PC-9 (cell line): Measurements from ENCODE around the gene TXNDC5.

Experiments
- CTCF ChIP-seq: fragments of 200-600 bp; sonication (generic); conservative IDR thresholded peaks from 2 replicates; pipeline ENCODE4 v1.6.1; 2017; ENCODE audit warnings: mixed run types, antibody characterized with exemption, mild to moderate bottlenecking, moderate library complexity
- EZH2 ChIP-seq: fragments of 200-600 bp; sonication (generic); IDR thresholded peaks from 2 replicates; pipeline ENCODE4 v1.8.0; 2017; ENCODE audit warnings: antibody characterized with exemption, low read depth

- TF ChIP-seq CTCF (no peak), EZH2 (no peak)
Measured at GRCh38 chr6:7905416-7905815, 5.2 kb downstream of the TXNDC5 start.
